GM18870 (cell line): ENCODE measurements around the gene SCAP.

ENCODE experiments used
- ATAC-seq: cut with Tn5 transposase; IDR thresholded peaks from one replicate; pipeline ENCODE4 v1.9.1; 2021; ENCODE audit warnings: moderate library complexity; ENCODE audit not compliant: unreplicated experiment

SCAP gene

GRCh38 chr3:47432673-47433072 lies 43.1 kb downstream of the SCAP start:
- no peak for ATAC-seq

- no peak for ATAC-seq
Observed at GRCh38 chr3:47431225-47431624, 44.5 kb downstream of the SCAP start.

GRCh38 chr3:47430606-47431005 lies 45.1 kb downstream of the SCAP start:
- ATAC-seq, result no peak

- ATAC-seq, result no peak
Observed at GRCh38 chr3:47429476-47430270, 46.1 kb downstream of the SCAP start.

GRCh38 chr3:47428662-47429061 lies 47.1 kb downstream of the SCAP start:
- no peak for ATAC-seq

- no peak for ATAC-seq
Observed at GRCh38 chr3:47427866-47428265, 47.9 kb downstream of the SCAP start.

GRCh38 chr3:47425959-47426358 lies 49.8 kb downstream of the SCAP start:
- no peak for ATAC-seq

GRCh38 chr3:47425383-47425778 lies 50.4 kb downstream of the SCAP start:
- no peak for ATAC-seq

GRCh38 chr3:47424434-47425382 lies 51.0 kb downstream of the SCAP start:
- ATAC-seq, result no peak

- ATAC-seq, result no peak
Observed at GRCh38 chr3:47423548-47424145, 52.1 kb downstream of the SCAP start.

- no peak for ATAC-seq
Observed at GRCh38 chr3:47422743-47423142, 53.0 kb downstream of the SCAP start.

- no peak for ATAC-seq
Observed at GRCh38 chr3:47421741-47422649, 53.7 kb downstream of the SCAP start.

GRCh38 chr3:47420511-47421484 lies 54.9 kb downstream of the SCAP start:
- ATAC-seq, result peak; percentile 77

- ATAC-seq, result no peak
Observed at GRCh38 chr3:47420044-47420430, 55.7 kb downstream of the SCAP start.

- ATAC-seq, result no peak
Observed at GRCh38 chr3:47419083-47420043, 56.4 kb downstream of the SCAP start.

- ATAC-seq, result no peak
Observed at GRCh38 chr3:47418167-47419082, 57.3 kb downstream of the SCAP start.

GRCh38 chr3:47416041-47416440 lies 59.7 kb downstream of the SCAP start:
- ATAC-seq, result no peak
